ENCODE data around the gene GRIK4.

- TF ChIP-seq CTCF (IDR thresholded peaks at IDR 0.05) (no peak), TEAD4 (CRISPR knock-in tag; IDR thresholded peaks at IDR 0.05) (no peak), SP1 (CRISPR knock-in tag; conservative IDR thresholded peaks at IDR 0.05) (no peak), STAT6 (CRISPR knock-in tag; conservative IDR thresholded peaks at IDR 0.05; ENCODE audit: low read depth) (no peak), ZNF396 (CRISPR knock-in tag; IDR thresholded peaks at IDR 0.05; ENCODE audit: borderline replicate concordance) (no peak), E2F1 (CRISPR knock-in tag; IDR thresholded peaks at IDR 0.05) (no peak), AFF4 (CRISPR knock-in tag; IDR thresholded peaks at IDR 0.05; ENCODE audit: borderline replicate concordance) (no peak)
Measured at GRCh38 chr11:120780239-120780638, 268.7 kb downstream of the GRIK4 start.

Measured in WTC11 (cell line).